HEK293T (cell line): ENCODE results near the gene ZNRF3.

Experiments used
- ARNT ChIP-seq: fragments of 450-650 bp; IDR thresholded peaks from 2 replicates; pipeline ENCODE4 v1.6.1; 2017; ENCODE audit warnings: mild to moderate bottlenecking
- BHLHE40 ChIP-seq: fragments of 450-650 bp; IDR thresholded peaks from 2 replicates; pipeline ENCODE4 v1.6.1; 2016; ENCODE audit warnings: mild to moderate bottlenecking, moderate library complexity, borderline replicate concordance
- CTBP1 ChIP-seq: fragments of 450-650 bp; IDR thresholded peaks from 2 replicates; pipeline ENCODE4 v1.6.1; 2016; ENCODE audit warnings: borderline replicate concordance
- ELF4 ChIP-seq: fragments of 450-650 bp; IDR thresholded peaks from 2 replicates; pipeline ENCODE4 v1.6.1; 2017; ENCODE audit warnings: antibody characterized with exemption
- FOXK2 ChIP-seq: fragments of 450-650 bp; IDR thresholded peaks from 2 replicates; pipeline ENCODE4 v1.6.1; 2016; ENCODE audit warnings: mild to moderate bottlenecking
- FOXM1 ChIP-seq: fragments of 450-650 bp; IDR thresholded peaks from 2 replicates; pipeline ENCODE4 v1.6.1; 2017; ENCODE audit warnings: mild to moderate bottlenecking, borderline replicate concordance
- L3MBTL2 ChIP-seq: fragments of 450-650 bp; conservative IDR thresholded peaks from 2 replicates; pipeline ENCODE4 v1.6.1; 2016; ENCODE audit warnings: mild to moderate bottlenecking
- LEF1 ChIP-seq: fragments of 450-650 bp; IDR thresholded peaks from 2 replicates; pipeline ENCODE4 v1.6.1; 2017; ENCODE audit warnings: mild to moderate bottlenecking, borderline replicate concordance
- NFRKB ChIP-seq: fragments of 450-650 bp; IDR thresholded peaks from 2 replicates; pipeline ENCODE4 v1.6.1; 2016; ENCODE audit warnings: mild to moderate bottlenecking, moderate library complexity
- SP1 ChIP-seq: fragments of 450-650 bp; IDR thresholded peaks from 2 replicates; pipeline ENCODE4 v1.6.1; 2017
- SUZ12 ChIP-seq: fragments of 450-650 bp; IDR thresholded peaks from 2 replicates; pipeline ENCODE4 v1.6.1; 2016; ENCODE audit warnings: mild to moderate bottlenecking

DNA sequence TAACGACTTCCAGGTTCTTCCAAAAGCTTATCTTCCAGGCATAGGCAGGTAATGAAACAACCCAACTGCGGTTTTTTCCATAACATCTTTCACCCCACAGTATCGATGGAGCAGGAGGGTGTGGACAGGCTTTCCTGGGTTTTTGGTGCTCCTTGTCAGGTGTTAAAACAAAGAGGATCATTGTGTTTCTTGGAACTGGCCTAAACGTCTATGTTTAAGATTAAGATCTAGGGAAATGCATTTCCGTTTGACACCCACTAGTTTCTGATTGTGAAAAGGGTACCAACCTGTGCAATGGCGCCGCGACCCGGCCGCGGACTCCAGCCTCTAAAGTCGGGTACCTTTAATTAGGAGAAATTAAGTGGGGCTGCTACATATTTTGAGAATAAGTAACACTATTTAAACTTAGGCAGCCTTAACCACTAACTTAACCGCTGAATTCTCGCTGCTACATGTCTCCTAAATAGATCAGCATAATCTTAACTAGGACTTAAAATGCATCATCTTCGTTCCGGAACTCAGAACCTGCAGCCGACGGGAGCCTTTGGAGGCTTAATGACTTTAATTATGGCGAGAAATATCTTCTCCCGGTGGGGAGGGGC is 146.7 kb downstream of the ZNRF3 start:
- TF ChIP-seq FOXK2 = no peak
- TF ChIP-seq BHLHE40 = no peak
- TF ChIP-seq L3MBTL2 = no peak
- TF ChIP-seq NFRKB = no peak
- no peak for TF ChIP-seq SP1
- TF ChIP-seq ARNT = no peak
- TF ChIP-seq LEF1 = no peak
- no peak for TF ChIP-seq FOXM1
- no peak for TF ChIP-seq SUZ12
- TF ChIP-seq CTBP1 = no peak
- TF ChIP-seq ELF4 = no peak
